ENCODE data around the gene RNF213.
A peak's percentile ranks its signal among the peaks of the same experiment; 100 is the strongest.
"Not testable (repeated sequence)": the region's sequence is repeated elsewhere in the genome, so short reads cannot be mapped to it uniquely, and the experiment has no call there.

The RNF213 gene

GRCh38 chr17:80396157-80397033 lies 135.7 kb downstream of the RNF213 start:
- Histone ChIP-seq H3K27ac (ENCODE audit: low read length) (peak overlapping the region; percentile 88), H3K36me3 (replicated peaks; ENCODE audit: low read depth, low read length) (peaks cover 45% of the 10 kb centered on the region), H4K20me1 (ENCODE audit: insufficient read depth, low read length) (peaks cover 7% of the 10 kb centered on the region; the same call in 1 of the 2 replicates), H3K4me1 (ENCODE audit: low read length) (peaks cover 28% of the 10 kb centered on the region), H3K79me2 (ENCODE audit: low read length) (no peaks in the 10 kb centered on the region; the same call in 1 of the 2 replicates), H3K27me3 (ENCODE audit: low read depth, low read length) (no peaks in the 10 kb centered on the region), H3K9ac (ENCODE audit: low read length) (peak overlapping the region; percentile 55; the same call in 1 of the 2 replicates), H3K9me3 (ENCODE audit: insufficient read depth, low read length) (no peaks in the 10 kb centered on the region), H2AFZ (ENCODE audit: low read depth, low read length) (no peak overlapping the region), H3K4me3 (ENCODE audit: low read length) (peak overlapping the region; percentile 71; the same call in 1 of the 2 replicates), H3K4me2 (ENCODE audit: low read length) (peak overlapping the region; percentile 61)
- TF ChIP-seq EZH2phosphoT487 (IDR thresholded peaks at IDR 0.05; ENCODE audit: low read depth) (no peak), CTCF (IDR thresholded peaks at IDR 0.05; ENCODE audit: low read depth, low read length) (no peak)

DNA sequence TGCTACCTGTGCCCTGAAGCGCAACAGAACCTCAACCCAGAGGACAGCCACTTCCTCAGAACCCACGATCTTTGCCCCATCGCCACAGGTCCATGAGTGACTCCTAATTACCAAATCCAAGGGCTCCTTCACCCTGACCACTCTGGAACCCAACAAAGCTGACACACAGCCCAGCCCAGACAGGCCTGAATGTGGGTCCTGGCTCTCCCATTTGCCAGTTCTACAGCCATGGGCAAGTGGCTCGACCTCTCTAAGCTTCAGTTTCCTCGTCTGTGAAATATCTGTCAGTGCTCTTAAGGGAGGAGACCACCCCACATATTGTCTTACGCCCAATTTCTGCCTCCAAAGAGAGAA lies 136.4 kb downstream of the RNF213 start:
- TF ChIP-seq CTCF (IDR thresholded peaks at IDR 0.05; ENCODE audit: low read depth, low read length): no peak
- no peak for TF ChIP-seq EZH2phosphoT487 (IDR thresholded peaks at IDR 0.05; ENCODE audit: low read depth)
- Histone ChIP-seq H3K4me2 (ENCODE audit: low read length) (peak overlapping the region; percentile 61), H3K79me2 (ENCODE audit: low read length) (no peaks in the 10 kb centered on the region; the same call in 1 of the 2 replicates), H2AFZ (ENCODE audit: low read depth, low read length) (no peak overlapping the region), H3K9me3 (ENCODE audit: insufficient read depth, low read length) (no peaks in the 10 kb centered on the region), H3K4me1 (ENCODE audit: low read length) (peaks cover 28% of the 10 kb centered on the region), H4K20me1 (ENCODE audit: insufficient read depth, low read length) (peaks cover 7% of the 10 kb centered on the region; the same call in 1 of the 2 replicates), H3K36me3 (replicated peaks; ENCODE audit: low read depth, low read length) (peaks cover 41% of the 10 kb centered on the region), H3K27ac (ENCODE audit: low read length) (peak overlapping the region; percentile 88), H3K9ac (ENCODE audit: low read length) (peak overlapping the region; percentile 55; the same call in 1 of the 2 replicates), H3K4me3 (ENCODE audit: low read length) (peak overlapping the region; percentile 71; the same call in 1 of the 2 replicates), H3K27me3 (ENCODE audit: low read depth, low read length) (no peaks in the 10 kb centered on the region)

GRCh38 chr17:80397686-80398085 lies 137.0 kb downstream of the RNF213 start:
- no peak for TF ChIP-seq EZH2phosphoT487 (IDR thresholded peaks at IDR 0.05; ENCODE audit: low read depth)
- no peak for TF ChIP-seq CTCF (IDR thresholded peaks at IDR 0.05; ENCODE audit: low read depth, low read length)
- peak overlapping the region; percentile 61 for H3K4me2 ChIP-seq (ENCODE audit: low read length)

DNA sequence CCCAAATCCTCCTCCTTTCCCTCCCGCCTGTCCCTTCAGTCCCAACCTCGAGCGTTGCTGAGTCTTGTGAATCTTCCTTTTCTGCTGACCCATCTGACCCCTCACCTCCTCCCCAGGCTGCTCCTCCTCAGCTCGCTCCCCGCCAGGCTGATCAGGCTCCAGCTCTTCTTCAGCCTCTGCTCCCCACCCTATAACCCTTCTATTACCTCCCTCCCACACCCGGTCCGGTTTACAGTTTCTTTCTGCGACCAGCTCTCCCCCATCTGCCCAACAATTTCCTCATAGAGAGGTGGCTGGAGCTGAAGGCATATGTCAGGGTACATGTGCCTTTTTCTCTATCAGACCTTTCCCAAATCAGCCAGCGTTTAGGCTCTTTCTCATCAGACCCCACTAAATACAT lies 140.4 kb downstream of the RNF213 start:
- H3K4me1 ChIP-seq (ENCODE audit: low read length): peaks cover 21% of the 10 kb centered on the region
- H3K9me3 ChIP-seq (ENCODE audit: insufficient read depth, low read length); H3K4me3 ChIP-seq (ENCODE audit: low read length); H3K9ac ChIP-seq (ENCODE audit: low read length); H3K79me2 ChIP-seq (ENCODE audit: low read length); H3K4me2 ChIP-seq (ENCODE audit: low read length); H2AFZ ChIP-seq (ENCODE audit: low read depth, low read length); H3K36me3 ChIP-seq (replicated peaks; ENCODE audit: low read depth, low read length); H3K27me3 ChIP-seq (ENCODE audit: low read depth, low read length); H3K27ac ChIP-seq (ENCODE audit: low read length); H4K20me1 ChIP-seq (ENCODE audit: insufficient read depth, low read length): not testable (repeated sequence)

More at GRCh38 chr17:80397686-80398085, 137.0 kb downstream of the RNF213 start:
- peaks cover 28% of the 10 kb centered on the region for H3K4me1 ChIP-seq (ENCODE audit: low read length)
- H3K9me3 ChIP-seq (ENCODE audit: insufficient read depth, low read length): no peaks in the 10 kb centered on the region
- no peak overlapping the region for H2AFZ ChIP-seq (ENCODE audit: low read depth, low read length)
- H3K27me3 ChIP-seq (ENCODE audit: low read depth, low read length): no peaks in the 10 kb centered on the region
- peak overlapping the region; percentile 55; the same call in 1 of the 2 replicates for H3K9ac ChIP-seq (ENCODE audit: low read length)
- H4K20me1 ChIP-seq (ENCODE audit: insufficient read depth, low read length): peaks cover 3% of the 10 kb centered on the region; the same call in 1 of the 2 replicates
- H3K79me2 ChIP-seq (ENCODE audit: low read length): no peaks in the 10 kb centered on the region; the same call in 1 of the 2 replicates
- peak overlapping the region; percentile 71 for H3K4me3 ChIP-seq (ENCODE audit: low read length)
- H3K36me3 ChIP-seq (replicated peaks; ENCODE audit: low read depth, low read length): peaks cover 36% of the 10 kb centered on the region
- H3K27ac ChIP-seq (ENCODE audit: low read length): peak overlapping the region; percentile 88

GRCh38 chr17:80402102-80402501 lies 141.4 kb downstream of the RNF213 start:
- H3K79me2 ChIP-seq (ENCODE audit: low read length); H3K4me2 ChIP-seq (ENCODE audit: low read length); H3K27ac ChIP-seq (ENCODE audit: low read length); H3K9ac ChIP-seq (ENCODE audit: low read length); H2AFZ ChIP-seq (ENCODE audit: low read depth, low read length); H3K4me3 ChIP-seq (ENCODE audit: low read length); H3K27me3 ChIP-seq (ENCODE audit: low read depth, low read length); H3K9me3 ChIP-seq (ENCODE audit: insufficient read depth, low read length); H3K36me3 ChIP-seq (replicated peaks; ENCODE audit: low read depth, low read length); H4K20me1 ChIP-seq (ENCODE audit: insufficient read depth, low read length): not testable (repeated sequence)
- peaks cover 11% of the 10 kb centered on the region for H3K4me1 ChIP-seq (ENCODE audit: low read length)

Measured in OCI-LY3 (cell line).